Liver (tissue), 9 donors: ENCODE results near the gene GPD2. TPM values are rescaled to one million over a fixed set of nuclear protein-coding genes. Genes with fewer than 3 reads are reported as not detected.

Experiments used
- DNase-seq: peaks from one replicate; pipeline ENCODE4 v3.0.0-alpha.2; 2017; ENCODE audit warnings: low spot score
- H3K27ac ChIP-seq, 2 donors: one replicate each; pipeline ENCODE4 v1.7.0; 2013; ENCODE audit warnings: inconsistent platforms in 2 of 2, low read length in 2 of 2, control low read depth in 1 of 2, low read depth in 1 of 2, mild to moderate bottlenecking in 1 of 2
- H3K27me3 ChIP-seq, 4 donors: one replicate each; pipeline versions ENCODE4 v1.6.1 to v1.7.0; 2013; ENCODE audit warnings: low read length in 3 of 4, inconsistent platforms in 1 of 4, mild to moderate bottlenecking in 1 of 4, moderate library complexity in 1 of 4; ENCODE audit not compliant: control insufficient read depth in 4 of 4, insufficient read depth in 4 of 4
- H3K36me3 ChIP-seq, 4 donors: one replicate each; pipeline versions ENCODE4 v1.6.1 to v1.7.0; 2013; ENCODE audit warnings: low read length in 3 of 4, mild to moderate bottlenecking in 3 of 4, low read depth in 1 of 4, moderate library complexity in 1 of 4; ENCODE audit not compliant: control insufficient read depth in 4 of 4, insufficient read depth in 3 of 4
- H3K4me1 ChIP-seq, 4 donors: one replicate each; pipeline versions ENCODE4 v1.6.1 to v1.7.0; 2013; ENCODE audit warnings: low read length in 3 of 4, mild to moderate bottlenecking in 3 of 4, moderate library complexity in 1 of 4; ENCODE audit not compliant: control insufficient read depth in 4 of 4, insufficient read depth in 4 of 4
- H3K4me3 ChIP-seq, 3 donors: one replicate each; pipeline versions ENCODE4 v1.6.1 to v1.7.0; 2013; ENCODE audit warnings: low read length in 3 of 3, control low read depth in 1 of 3, low read depth in 1 of 3, mild to moderate bottlenecking in 1 of 3
- H3K9ac ChIP-seq, 2 donors: one replicate each; pipeline ENCODE4 v1.7.0; 2013; ENCODE audit warnings: low read length in 2 of 2, mild to moderate bottlenecking in 2 of 2, moderate library complexity in 2 of 2, control low read depth in 1 of 2, low read depth in 1 of 2
- H3K9me3 ChIP-seq, 4 donors: one replicate each; pipeline versions ENCODE4 v1.6.1 to v1.7.0; 2013; ENCODE audit warnings: low read length in 3 of 4; ENCODE audit not compliant: control insufficient read depth in 4 of 4
- ATF3 ChIP-seq: IDR thresholded peaks from 2 replicates; pipeline ENCODE4 v1.6.1; 2016; ENCODE audit warnings: antibody characterized with exemption
- CTCF ChIP-seq: fragments of 150-350 bp; IDR thresholded peaks from 2 replicates; pipeline ENCODE4 v1.5.1; 2017; ENCODE audit warnings: improper control_type of control experiment, low read depth, low read length; ENCODE audit not compliant: missing input control
- EGR1 ChIP-seq, 2 donors: IDR thresholded peaks; 2 replicates each; pipeline ENCODE4 v1.6.1; 2016 to 2018; ENCODE audit warnings: antibody characterized with exemption in 2 of 2, low read depth in 2 of 2
- FOXA1 ChIP-seq: IDR thresholded peaks from 2 replicates; pipeline ENCODE4 v1.6.1; 2016; ENCODE audit warnings: antibody characterized with exemption
- FOXA2 ChIP-seq: IDR thresholded peaks from 2 replicates; pipeline ENCODE4 v1.6.1; 2016; ENCODE audit warnings: antibody characterized with exemption
- GABPA ChIP-seq, 2 donors: IDR thresholded peaks in 1 of 2; conservative IDR thresholded peaks in 1 of 2; 2 replicates each; pipeline ENCODE4 v1.6.1; 2016; ENCODE audit warnings: antibody characterized with exemption in 2 of 2, mild to moderate bottlenecking in 1 of 2, moderate library complexity in 1 of 2
- HNF4A ChIP-seq, 2 donors: conservative IDR thresholded peaks; 2 replicates each; pipeline ENCODE4 v1.6.1; 2016; ENCODE audit warnings: antibody characterized with exemption in 2 of 2, mild to moderate bottlenecking in 2 of 2
- HNF4G ChIP-seq: IDR thresholded peaks from 2 replicates; pipeline ENCODE4 v1.6.1; 2016; ENCODE audit warnings: antibody characterized with exemption
- JUND ChIP-seq, 2 donors: IDR thresholded peaks; 2 replicates each; pipeline ENCODE4 v1.6.1; 2016; ENCODE audit warnings: antibody characterized with exemption in 2 of 2
- MAX ChIP-seq: IDR thresholded peaks from 2 replicates; pipeline ENCODE4 v1.6.1; 2016; ENCODE audit warnings: antibody characterized with exemption
- NR2F2 ChIP-seq: IDR thresholded peaks from 2 replicates; pipeline ENCODE4 v1.6.1; 2016; ENCODE audit warnings: antibody characterized with exemption
- RAD21 ChIP-seq, 2 donors: IDR thresholded peaks; 2 replicates each; pipeline ENCODE4 v1.6.1; 2016; ENCODE audit warnings: antibody characterized with exemption in 2 of 2, mild to moderate bottlenecking in 2 of 2
- REST ChIP-seq: IDR thresholded peaks from 2 replicates; pipeline ENCODE4 v1.6.1; 2016; ENCODE audit warnings: antibody characterized with exemption, mild to moderate bottlenecking
- RXRA ChIP-seq, 2 donors: IDR thresholded peaks; 2 replicates each; pipeline ENCODE4 v1.6.1; 2017 to 2018; ENCODE audit warnings: antibody characterized with exemption in 2 of 2, mild to moderate bottlenecking in 1 of 2
- SP1 ChIP-seq: IDR thresholded peaks from 2 replicates; pipeline ENCODE4 v1.6.1; 2018; ENCODE audit warnings: antibody characterized with exemption, mild to moderate bottlenecking
- TAF1 ChIP-seq: conservative IDR thresholded peaks from 2 replicates; pipeline ENCODE4 v1.6.1; 2016; ENCODE audit warnings: antibody characterized with exemption, mild to moderate bottlenecking
- YY1 ChIP-seq: IDR thresholded peaks from 2 replicates; pipeline ENCODE4 v1.6.1; 2016; ENCODE audit warnings: antibody characterized with exemption, mild to moderate bottlenecking
- ZBTB33 ChIP-seq: IDR thresholded peaks from 2 replicates; pipeline ENCODE4 v1.6.1; 2016; ENCODE audit warnings: antibody characterized with exemption
- WGBS: extraction: QIAGEN DNeasy Blood & Tissue Kit; methylation state at CpG from one replicate; pipeline ENCODE4 v1.1.7; 2013; 5-methylcytosine and 5-hydroxymethylcytosine counted together
- polyA plus RNA-seq, 2 donors: library from polyadenylated mRNA; stranded (reverse) in 1 of 2; unstranded in 1 of 2; fragments of 200-250 nt in 1 of 2; fragments of >200 nt in 1 of 2; fragmentation: Nextera tagmentation in 1 of 2; extraction: Ambion mirVana in 1 of 2; gene quantifications; one replicate each; pipeline versions ENCODE4 v1.2.1 to v1.2.3, GENCODE V29; 2013 to 2015
- total RNA-seq, 2 donors: library from RNA; depleted of rRNA; stranded (reverse); fragments of >200 nt; gene quantifications; one replicate each; pipeline ENCODE4 v1.2.3, GENCODE V29; 2014
- donor health status: healthy.
- donor health status: healthy.
- donor health status: healthy.
- donor health status: healthy.
- donor health status: healthy.

The GPD2 gene
- total RNA-seq (10 to 100 TPM in 1 of 2 donors, 1 to 10 TPM in 1; 9.1 to 14.3 TPM), polyA plus RNA-seq (1 to 10 TPM; 1.4 to 3.0 TPM)

- no peaks in the 10 kb centered on the region for H3K36me3 ChIP-seq
- WGBS = under 1% methylated on average over 79 of the region's 79 CpGs
- peak; percentile 78 for DNase-seq
- H3K4me1 ChIP-seq = peaks cover 0 to 9% (median 8%) of the 10 kb centered on the region in 4 donors
- H3K4me3 ChIP-seq = peak within 1 kb of the TSS; percentile 71 to 88 (median 84)
- H3K9me3 ChIP-seq = no peaks in the 10 kb centered on the region
- H3K9ac ChIP-seq = peak within 1 kb of the TSS; percentile 59 to 68
- TF ChIP-seq ZBTB33 (no peak), SP1 (peak; percentile 12), JUND (IDR thresholded peaks at IDR 0.05) (no peak), RAD21 (IDR thresholded peaks at IDR 0.05) (peak in 1 of 2 donors; percentile 48), YY1 (peak; percentile 82), FOXA2 (no peak), NR2F2 (peak; percentile 3), MAX (peak; percentile 8), GABPA (IDR thresholded peaks at IDR 0.05 in 1 of 2, conservative IDR thresholded peaks at IDR 0.05 in 1 of 2) (peak in 1 of 2 donors; percentile 31), HNF4A (conservative IDR thresholded peaks at IDR 0.05) (no peak), HNF4G (no peak), ATF3 (no peak), RXRA (IDR thresholded peaks at IDR 0.05) (no peak), FOXA1 (no peak), TAF1 (peak; percentile 48), REST (peak; percentile 63), CTCF (peak; percentile 11), EGR1 (IDR thresholded peaks at IDR 0.05; ENCODE audit: low read depth in 2 of 2) (peak; percentile 63 to 70)
- H3K27ac ChIP-seq = peak within 1 kb of the TSS; percentile 93 to 98
- H3K27me3 ChIP-seq = no peaks in the 10 kb centered on the region
Observed at GRCh38 chr2:156435718-156436496, at the start of gene GPD2. Gene GPD2 (plus strand): TSS chr2:156436379. CDS start chr2:156476106, 39,727 bp downstream.
